Activated T-helper 1 cell treated with anti-CD3 and anti-CD28 coated beads, Interleukin-2, amount 50 U/mL, for 16 hours (primary cell): Measurements from ENCODE around the gene PLXDC2.
"Not testable (repeated sequence)": the region's sequence is repeated elsewhere in the genome, so short reads cannot be mapped to it uniquely, and the experiment has no call there.

Source experiments
- DNase-seq, 2 donors: peaks; one replicate each; pipeline ENCODE4 v3.0.0-alpha.2; 2020; ENCODE audit warnings: low read depth in 1 of 2, low spot score in 1 of 2

The PLXDC2 gene

DNA sequence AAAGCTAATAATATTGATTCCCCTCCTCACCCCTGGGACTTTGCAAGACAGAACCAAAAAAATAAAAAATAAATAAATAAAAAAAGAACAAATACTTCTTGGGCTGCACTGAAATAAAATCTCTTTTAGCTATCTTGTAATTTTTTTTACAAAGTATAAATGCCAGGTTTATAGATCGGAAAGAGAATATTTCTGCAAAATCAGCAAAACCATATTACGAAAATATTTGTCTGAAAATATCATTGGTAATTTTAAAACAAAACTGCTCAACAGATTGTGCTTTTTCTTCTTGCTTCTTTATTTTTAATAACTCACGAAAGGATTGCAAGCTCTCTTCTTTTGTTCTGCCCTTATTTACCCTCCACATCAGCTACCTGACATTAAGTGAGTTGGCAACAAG lies 213.3 kb downstream of the PLXDC2 start:
- no peak for DNase-seq

DNA sequence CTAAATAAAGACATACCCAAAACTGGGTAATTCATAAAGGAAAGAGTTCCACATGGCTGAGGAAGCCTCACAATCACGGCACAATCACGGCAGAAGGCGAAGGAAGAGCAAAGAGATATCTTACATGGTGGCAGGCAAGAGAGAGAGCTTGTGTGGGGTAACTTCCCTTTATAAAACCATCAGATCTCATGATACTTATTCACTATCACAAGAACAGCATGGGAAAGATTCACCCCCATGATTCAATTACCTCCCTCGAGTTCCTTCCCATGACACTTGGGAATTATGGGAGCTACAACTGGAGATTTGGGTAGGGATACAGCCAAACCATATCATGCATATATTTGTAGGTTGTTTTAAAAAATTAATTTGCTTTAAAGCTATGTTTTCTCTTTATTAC lies 217.2 kb downstream of the PLXDC2 start:
- DNase-seq, result no peak

GRCh38 chr10:20034732-20035131 lies 218.5 kb downstream of the PLXDC2 start:
- DNase-seq, result no peak

GRCh38 chr10:20040012-20040411 lies 223.8 kb downstream of the PLXDC2 start:
- DNase-seq, result no peak

DNA sequence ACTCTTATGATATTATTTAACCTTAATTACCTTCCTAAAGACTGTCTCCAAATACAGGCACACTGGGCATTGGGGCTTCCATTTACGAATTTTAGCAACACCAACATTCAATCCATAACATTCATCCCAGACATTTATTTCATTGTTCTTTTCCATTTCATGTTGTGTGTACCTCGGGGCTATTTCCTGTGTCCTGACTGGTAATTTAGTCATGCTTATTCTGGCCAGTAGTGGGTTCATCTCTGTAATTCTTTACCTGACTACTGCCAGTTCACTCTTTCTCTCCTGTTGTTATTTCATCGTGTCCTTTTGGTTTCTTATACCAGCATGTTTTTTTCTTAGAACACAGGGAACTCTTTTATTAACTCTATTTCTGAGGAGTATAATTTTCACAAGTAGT lies 225.7 kb downstream of the PLXDC2 start:
- no peak for DNase-seq

- DNase-seq, result not testable (repeated sequence)
These were observed 228.9 kb downstream of the PLXDC2 start for GRCh38 chr10:20045100-20045499.

- DNase-seq, result no peak
These were observed 231.9 kb downstream of the PLXDC2 start for GRCh38 chr10:20048161-20048560.

GRCh38 chr10:20058135-20058534 lies 241.9 kb downstream of the PLXDC2 start:
- DNase-seq, result no peak

GRCh38 chr10:20059084-20059835 lies 243.0 kb downstream of the PLXDC2 start:
- DNase-seq, result no peak

DNA sequence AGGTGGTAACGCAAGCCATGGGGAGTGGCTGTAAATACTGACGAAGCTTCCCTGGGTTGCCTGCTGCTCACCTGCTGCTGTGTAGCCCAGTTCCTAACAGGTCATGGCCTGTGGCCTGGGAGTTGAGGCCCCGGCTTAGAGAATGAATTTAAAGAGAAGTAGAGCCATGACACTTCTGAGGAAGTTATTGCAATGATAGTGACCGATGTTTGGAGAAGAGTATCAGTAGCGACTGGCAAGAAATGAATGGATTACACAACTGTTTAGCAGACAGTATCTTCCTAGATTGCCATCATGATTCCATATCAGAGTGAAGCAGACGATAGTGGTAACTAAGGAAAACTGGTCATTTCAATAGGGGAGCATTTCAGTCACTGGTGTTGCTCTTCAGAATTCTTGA lies 249.6 kb downstream of the PLXDC2 start:
- no peak for DNase-seq

- DNase-seq, result no peak
These were observed 256.9 kb downstream of the PLXDC2 start for GRCh38 chr10:20073167-20073566.

DNA sequence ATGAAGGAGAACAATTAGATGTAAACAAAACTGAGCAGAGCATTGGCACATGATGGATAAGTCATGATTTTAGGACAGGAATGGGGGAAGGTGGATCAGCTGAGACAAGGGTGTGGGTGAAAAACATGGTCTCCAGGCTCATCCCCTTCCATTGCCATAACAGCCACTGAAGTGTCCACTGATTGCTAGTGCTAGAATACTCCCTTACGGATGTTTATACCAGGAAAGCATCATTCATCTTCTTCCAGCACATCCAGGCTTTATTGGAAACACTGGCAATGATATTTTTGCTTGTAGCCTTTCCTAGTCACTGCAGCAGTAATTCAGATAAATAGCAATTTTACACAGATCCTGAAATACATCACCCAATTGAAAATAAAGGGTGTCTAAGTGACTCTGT lies 259.5 kb downstream of the PLXDC2 start:
- DNase-seq, result no peak

DNA sequence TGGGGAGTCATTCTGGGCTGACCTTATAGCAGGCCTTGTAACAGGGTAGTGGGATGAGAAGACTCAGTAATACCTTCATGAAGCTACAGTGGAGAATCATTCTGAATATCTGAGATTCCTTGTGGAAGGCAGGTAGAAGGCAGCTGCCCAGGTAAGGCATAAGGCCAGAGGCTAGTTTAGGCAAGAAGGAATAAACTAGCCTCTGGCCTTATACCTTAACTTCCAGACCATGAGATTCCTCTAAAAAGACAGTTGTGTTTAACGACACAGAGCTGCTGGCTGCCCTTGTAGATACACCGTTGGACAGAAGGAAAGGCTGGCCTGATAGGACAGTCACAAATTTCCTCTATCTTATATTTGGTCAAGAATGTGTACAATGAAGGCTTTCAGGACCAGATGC lies 268.2 kb downstream of the PLXDC2 start:
- DNase-seq, result no peak

- no peak for DNase-seq
These were observed 268.9 kb downstream of the PLXDC2 start for GRCh38 chr10:20085115-20085514.

DNA sequence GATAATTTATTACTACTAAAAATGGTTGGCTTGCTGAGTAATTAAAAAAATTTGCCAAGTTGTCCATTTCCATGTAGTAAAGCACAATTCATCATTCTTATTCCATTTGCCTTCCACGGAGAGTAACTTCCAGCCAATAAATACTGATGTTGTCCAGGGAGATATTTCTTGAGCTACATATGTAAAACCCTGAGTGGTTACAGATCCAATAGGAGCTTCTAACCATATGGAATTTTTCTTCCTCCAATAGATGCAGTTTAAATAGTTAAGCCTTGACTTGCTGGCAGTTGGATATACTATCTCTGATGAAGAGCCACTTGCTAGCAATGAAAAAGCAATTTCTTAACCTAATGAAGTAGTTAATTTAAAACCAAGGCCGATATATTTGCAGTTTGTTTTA lies 271.1 kb downstream of the PLXDC2 start:
- DNase-seq, result no peak

DNA sequence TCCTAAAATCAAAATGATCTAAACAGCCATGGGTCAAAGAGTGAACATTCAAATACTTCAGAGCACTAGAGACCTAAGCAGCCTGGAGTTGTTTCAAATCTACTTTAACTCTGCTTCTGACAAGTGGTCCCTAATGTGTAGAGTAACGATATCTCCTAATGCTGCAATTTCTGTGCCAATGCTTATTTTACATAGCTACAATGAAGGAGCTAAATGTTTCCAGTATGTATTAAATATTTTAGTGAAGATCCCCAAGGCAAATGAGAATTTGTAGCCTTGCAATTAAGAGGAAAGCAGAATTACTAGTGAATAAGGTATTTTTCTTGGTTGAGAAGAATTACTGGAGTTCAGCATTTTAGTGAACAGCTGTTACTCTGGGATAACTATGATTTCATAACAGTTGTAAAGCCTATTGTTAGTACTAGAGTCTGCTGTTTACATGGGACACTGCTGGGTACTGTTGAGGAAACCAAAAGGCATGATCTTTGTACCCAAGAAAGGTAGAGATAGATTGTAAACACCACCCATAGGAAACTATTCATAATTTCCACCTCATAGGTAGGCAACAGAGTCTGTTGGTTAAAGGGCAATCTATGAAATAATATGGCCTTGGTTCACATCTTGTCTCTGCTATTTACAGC lies 271.9 kb downstream of the PLXDC2 start:
- no peak for DNase-seq

DNA sequence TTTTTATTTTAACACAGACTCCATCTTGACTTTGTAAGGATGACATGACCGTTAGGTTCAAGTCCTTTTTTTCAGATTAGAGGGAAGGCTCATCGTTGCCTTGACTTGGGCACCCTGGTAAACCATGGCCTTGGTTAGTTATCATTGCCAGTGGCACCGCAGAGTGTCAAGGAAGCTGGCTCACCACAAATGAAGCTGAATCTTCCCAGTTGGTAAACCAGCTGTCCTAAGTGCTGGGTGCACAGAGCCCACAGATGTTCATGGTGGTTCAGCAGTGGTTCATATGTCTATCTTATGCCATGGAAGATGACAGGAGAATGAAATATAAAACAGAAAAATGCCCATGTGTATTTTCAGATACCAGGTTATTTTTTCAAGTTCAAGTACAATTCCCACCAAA lies 273.6 kb downstream of the PLXDC2 start:
- no peak for DNase-seq

GRCh38 chr10:20090831-20091230 lies 274.6 kb downstream of the PLXDC2 start:
- DNase-seq, result no peak

DNA sequence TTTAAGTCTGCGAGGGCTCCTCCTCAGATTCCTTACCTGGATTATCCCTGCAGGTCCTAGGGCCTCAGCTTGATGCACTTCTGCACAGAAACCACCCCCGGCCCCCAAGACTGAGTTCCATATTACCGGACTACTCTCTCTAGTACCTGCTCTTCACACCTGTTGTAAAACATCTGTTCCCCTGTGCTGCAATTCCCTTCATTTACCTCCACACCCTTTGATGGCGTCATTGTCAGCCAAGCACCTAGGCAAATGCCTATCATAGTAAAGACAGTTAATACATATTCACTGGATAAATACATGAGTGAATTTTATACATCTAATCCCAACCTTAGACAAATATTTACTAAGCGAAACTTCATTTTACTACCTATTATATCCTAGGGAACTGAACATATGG lies 275.5 kb downstream of the PLXDC2 start:
- no peak for DNase-seq

DNA sequence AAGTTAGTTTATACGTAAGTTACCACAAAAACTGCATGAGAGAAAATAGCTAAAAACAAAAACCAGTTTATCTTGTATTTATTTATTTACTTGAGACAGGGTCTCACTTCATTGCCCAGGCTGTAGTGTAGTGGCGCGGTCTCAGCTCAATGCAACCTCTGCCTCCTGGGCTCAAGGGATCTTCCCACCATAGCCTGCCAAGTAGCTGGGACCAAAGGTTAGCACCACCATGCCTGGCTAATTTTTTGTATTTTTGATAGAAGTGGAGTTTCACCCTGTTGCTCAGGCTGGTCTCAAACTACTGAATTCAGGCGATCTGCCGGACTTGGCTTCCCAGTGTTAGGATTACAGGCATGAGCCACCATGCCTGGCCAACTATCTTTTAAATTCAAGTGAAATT lies 277.4 kb downstream of the PLXDC2 start:
- DNase-seq, result no peak

GRCh38 chr10:20094226-20094976 lies 278.2 kb downstream of the PLXDC2 start:
- no peak for DNase-seq

DNA sequence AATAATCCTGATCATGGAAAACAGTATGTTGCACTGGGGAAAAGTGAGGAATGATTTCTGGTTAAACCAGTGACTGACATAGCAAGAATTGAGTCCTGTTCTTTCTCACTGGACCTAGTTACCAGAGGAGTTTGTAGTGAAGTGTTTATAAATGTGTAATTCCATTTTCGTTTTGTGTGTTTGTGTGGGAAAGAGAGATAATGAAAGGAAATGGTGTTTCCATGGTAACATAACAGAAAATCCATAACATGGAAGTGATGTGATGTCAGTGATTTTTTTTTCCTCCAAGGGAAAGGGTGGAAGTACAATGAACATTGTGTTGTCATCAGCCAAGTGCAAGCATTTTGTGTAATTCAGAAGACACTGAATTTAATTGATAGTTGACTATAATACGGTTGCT lies 283.9 kb downstream of the PLXDC2 start:
- no peak for DNase-seq
